HG03159 (cell line): ENCODE results near the gene ALDH16A1.

Experiments used
- ATAC-seq: cut with Tn5 transposase; IDR thresholded peaks from one replicate; pipeline ENCODE4 v1.9.1; 2021; ENCODE audit warnings: mild to moderate bottlenecking, moderate library complexity; ENCODE audit not compliant: unreplicated experiment

ALDH16A1 gene

DNA sequence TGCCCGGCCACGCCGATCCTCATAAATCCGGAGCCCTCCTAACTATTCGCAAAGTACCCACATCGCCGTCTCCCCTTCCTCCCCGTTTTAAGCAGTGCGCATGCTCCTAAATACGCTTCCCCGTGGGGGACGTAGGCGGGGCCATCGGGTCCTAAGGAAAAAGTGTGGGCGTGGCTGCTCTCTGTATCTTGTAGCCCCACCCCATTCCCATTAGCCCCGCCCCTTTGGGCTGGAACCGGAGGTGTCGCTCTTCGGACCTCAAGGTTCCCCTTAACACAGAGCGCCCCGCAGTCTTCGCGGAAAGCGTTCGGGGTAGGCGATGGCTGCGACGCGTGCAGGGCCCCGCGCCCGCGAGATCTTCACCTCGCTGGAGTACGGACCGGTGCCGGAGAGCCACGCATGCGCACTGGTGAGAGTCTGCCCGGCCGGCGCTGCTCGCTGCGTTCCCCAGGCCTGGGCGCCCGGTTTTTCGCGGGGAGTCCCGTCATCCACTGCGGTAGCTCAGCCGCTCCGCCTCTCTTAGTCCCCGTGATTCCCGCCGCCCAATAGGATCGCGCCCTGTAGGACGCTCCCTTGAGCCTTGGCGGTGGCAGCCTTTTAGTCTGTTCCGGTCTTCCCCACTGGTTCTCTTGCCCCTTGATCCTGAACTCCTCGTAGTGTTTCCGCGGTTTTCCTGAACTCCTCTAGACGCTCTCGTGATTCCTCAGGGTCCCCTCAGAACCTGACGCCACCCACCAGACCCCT is at the start of gene ALDH16A1:
ALDH16A1 (plus strand) TSS at position 213 of the 744 bp plus-strand sequence; CDS start at position 320, 107 bp downstream.
- peak; percentile 71 for ATAC-seq

GRCh38 chr19:49403404-49404187 is 49.4 kb upstream of the ALDH16A1 start:
- ATAC-seq, result no peak

DNA sequence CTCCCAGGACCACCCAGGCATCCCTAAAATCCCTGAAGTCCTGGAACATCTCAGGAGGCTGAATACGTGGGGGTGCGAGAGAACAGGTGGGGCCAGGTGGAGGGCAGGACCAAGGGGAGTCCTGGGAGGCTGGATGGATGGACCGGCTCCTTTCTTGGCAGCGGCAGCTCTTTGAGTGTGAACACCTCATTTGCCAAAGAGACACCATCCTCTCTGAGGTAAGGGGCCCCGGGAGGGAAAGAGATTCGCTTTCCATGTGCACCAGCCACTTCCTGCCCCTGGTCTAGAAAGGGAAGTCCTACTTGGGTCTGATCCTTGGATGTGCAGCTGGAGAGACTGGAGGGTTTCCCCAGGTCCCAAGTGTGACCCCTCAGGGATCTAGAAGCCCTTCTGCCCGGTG is 45.9 kb upstream of the ALDH16A1 start:
- no peak for ATAC-seq

GRCh38 chr19:49407482-49408015 is 45.5 kb upstream of the ALDH16A1 start:
- ATAC-seq, result no peak

GRCh38 chr19:49408816-49409440 is 44.1 kb upstream of the ALDH16A1 start:
- no peak for ATAC-seq

DNA sequence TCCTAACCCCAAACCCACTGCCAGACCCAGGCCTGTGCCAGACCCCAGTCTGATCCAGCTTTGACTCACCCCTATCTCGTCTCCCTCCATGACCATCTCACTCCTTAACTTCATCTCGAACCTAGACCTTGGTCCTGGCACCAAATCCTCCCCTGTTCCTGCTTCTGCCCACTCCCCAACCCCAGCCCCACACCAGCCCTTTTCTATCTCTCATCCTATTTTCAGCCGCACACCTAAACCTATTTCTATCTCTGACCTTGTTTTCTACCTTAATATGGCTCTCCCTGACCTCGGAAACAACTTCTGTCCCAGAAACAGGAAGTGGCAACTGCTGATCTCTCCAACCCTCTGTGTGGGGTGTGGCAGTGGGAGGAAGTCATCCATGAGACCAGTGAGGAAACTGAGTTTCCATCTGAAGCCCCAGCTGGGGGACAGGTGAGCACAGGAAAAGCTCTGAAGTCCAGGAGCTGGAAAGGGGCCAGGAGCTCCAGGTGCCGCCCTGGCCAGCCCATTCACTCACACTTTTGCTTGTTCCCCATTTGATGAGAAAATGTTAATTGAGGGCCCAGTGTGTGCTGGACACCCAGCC is 43.5 kb upstream of the ALDH16A1 start:
- no peak for ATAC-seq

- no peak for ATAC-seq
These were observed 41.2 kb upstream of the ALDH16A1 start for GRCh38 chr19:49411681-49412326.

GRCh38 chr19:49413348-49413747 is 39.7 kb upstream of the ALDH16A1 start:
- no peak for ATAC-seq

DNA sequence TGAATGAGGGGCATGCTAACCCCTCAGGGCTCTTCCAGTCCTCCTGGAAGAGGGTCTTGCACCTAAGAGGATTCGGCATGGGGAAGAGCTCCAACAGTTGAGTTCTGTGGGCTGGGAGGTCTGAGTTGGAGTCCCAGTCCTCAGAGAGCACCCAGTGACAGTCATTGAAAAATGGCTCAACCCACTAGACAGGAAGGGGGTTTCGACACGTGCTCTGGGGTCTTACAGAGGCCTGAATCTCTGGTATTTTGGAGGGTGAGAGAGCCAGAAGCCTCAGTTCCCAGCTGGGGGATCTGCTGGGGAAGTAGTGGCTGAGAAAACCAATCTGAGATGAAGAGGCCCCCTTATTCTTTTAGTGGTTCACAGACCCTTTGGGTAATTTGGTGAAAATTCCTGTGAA is 38.8 kb upstream of the ALDH16A1 start:
- no peak for ATAC-seq

DNA sequence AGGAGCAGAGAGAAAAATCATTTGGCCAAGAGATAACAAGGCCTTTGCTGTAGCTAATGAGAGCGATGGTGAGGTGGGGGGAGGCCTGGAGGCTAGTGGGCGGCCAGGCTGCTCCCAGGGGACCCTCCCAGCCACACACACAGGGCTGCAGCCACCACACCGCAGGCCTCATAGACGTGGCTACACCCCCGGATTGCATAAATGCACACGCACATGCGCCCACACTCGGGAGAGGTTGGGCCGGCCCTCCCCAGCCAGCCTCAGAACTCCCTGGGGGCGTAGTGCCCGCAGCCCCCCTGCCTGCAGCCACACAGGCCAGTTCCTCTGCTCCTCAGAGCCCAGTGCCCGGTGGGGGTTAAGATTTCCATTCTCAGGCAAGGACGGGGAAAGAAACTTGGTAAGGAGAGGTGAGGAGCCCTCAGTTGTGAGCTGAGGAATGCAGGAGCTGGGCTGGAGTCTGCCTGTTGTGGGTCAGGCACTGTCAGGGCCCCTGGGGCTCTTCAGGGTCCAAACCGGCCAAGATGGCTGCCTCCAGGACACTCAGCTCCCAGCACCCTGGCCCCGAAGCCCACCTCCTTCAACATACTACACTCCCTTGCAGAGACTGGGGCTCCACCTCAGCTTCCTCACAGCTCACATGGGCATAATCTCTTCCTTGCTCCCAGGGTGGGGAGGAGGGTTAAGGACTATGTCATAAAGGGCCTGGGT is 37.8 kb upstream of the ALDH16A1 start:
- ATAC-seq, result no peak

DNA sequence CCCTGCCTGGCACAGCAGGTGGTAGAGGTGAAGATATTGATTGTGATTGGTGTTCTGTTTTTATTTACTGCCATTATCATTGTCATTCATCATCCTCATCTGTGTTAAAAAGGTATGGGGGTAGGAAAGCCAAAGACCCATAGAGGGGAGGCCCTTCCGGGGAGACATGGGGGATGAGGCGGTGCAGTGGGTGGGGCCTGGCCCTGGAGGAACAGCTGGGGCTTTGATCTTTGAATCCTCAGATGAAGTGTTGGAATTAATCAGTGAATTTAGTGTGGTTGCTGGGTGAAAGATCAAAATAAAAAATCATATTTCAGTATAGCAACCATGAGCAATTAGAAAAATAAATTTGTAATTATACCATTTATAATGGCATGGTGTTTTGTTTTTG is 37.2 kb upstream of the ALDH16A1 start:
- no peak for ATAC-seq

GRCh38 chr19:49417088-49417487 is 35.9 kb upstream of the ALDH16A1 start:
- ATAC-seq, result no peak

GRCh38 chr19:49418511-49418910 is 34.5 kb upstream of the ALDH16A1 start:
- no peak for ATAC-seq

- no peak for ATAC-seq
These were observed 33.9 kb upstream of the ALDH16A1 start for GRCh38 chr19:49419173-49419572.

- ATAC-seq, result no peak
These were observed 32.8 kb upstream of the ALDH16A1 start for GRCh38 chr19:49420227-49420626.

- no peak for ATAC-seq
These were observed 31.8 kb upstream of the ALDH16A1 start for GRCh38 chr19:49421039-49421877.

DNA sequence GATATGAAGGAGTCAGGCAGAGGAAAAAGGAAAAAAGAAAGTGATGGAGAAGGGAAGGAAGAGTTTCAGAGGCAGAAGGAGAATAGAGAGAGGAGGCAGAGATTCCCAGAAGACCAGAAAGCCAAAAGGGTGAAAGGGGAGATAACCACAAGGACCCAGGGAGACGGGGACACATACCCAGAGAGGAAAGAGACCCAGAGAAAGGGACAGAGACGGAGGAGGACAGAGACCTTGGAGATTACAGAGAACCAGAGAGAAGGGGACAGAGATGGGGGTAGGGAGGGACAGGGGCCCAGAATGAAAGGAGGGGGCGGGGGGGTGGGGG is 31.2 kb upstream of the ALDH16A1 start:
- ATAC-seq, result no peak

DNA sequence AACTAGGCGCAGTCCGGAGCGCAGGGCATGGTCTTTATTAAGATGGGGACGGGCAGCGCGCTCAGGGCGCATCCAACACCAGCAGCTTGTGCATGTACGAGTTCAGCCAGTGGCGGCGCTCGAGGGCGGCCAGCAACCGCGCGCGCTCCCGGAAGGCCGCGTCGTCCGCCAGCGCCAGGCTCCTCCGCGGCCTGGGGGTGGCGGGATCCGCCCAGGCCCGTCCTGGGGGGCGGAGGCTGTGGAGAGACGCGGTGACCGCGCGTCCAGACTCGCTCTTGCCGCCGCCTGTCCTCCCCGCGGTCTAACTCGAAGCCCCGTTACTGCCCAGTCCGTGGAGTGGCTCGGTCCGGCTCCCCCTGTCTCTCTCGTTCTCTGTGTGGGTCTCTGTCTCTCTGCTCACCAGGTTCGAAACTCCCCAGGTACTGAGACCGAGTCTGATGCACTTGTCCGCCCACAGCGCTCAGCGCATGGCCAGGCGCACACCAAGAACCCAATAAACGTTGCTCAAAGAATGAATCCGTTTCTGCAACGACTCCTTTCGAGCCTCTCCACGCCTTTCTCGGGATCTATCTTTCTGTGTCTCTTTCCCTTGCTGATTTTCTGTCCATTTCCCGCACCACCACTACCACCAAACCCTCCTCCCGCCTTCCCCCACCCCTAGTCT is 30.5 kb upstream of the ALDH16A1 start:
- no peak for ATAC-seq
